Peyer's patch (tissue), 4 donors: ENCODE results near the gene FRMD1.

ENCODE experiments used
- CTCF ChIP-seq, 6 experiments: fragments of 450-650 bp in 4 of 6; fragments of 200-600 bp in 2 of 6; sonication (generic) in 1 of 6; IDR thresholded peaks; one replicate each; pipeline ENCODE4 v1.5.1; 2017 to 2019; ENCODE audit warnings: antibody characterized with exemption in 6 of 6, mild to moderate bottlenecking in 3 of 6, moderate library complexity in 1 of 6
- POLR2A ChIP-seq, 2 donors: fragments of 450-650 bp; IDR thresholded peaks; one replicate each; pipeline ENCODE4 v1.5.1; 2017; ENCODE audit warnings: antibody characterized with exemption in 2 of 2, mild to moderate bottlenecking in 2 of 2, moderate library complexity in 2 of 2

DNA sequence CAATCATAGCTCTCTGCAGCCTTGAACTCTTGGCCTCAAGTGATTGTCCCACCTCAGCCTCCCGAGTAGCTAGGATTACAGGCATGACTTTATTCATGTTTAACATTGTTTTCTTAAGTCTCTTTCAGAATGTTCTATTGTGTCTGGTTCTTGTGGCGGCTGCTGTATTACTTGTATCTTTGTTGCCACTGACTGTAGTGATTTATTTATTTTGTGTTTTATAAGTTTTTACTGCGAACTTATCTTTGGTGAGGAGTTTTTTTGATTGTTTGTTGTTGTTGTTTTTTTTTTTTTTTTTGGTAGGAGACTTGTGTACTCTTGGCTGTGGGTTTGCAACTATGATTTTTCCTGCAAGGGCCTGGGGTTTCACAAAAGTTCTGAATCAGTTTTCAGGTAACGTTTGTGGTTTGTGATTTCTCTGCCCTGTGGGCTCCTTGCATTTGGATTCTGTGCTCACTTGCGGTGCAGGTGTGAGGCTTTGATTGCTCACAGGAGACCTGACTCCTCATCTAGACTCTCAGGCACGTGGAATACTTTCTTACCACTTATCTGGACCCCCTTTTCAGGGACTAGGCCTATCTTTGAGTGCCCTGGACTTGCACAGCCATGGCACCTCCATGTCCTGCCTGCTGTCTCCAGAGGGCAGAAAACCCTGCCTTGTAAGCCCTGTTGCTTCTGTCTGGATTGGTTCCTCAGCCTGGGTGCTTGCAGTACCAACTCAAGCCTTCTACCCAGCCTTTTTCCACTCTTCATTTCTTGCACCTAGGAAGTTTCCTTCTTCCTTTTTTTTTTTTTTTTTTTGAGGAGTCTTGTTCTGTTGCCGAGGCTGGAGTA is 56.3 kb downstream of the FRMD1 start:
- TF ChIP-seq POLR2A (IDR thresholded peaks at IDR 0.05): no peak
- TF ChIP-seq CTCF (IDR thresholded peaks at IDR 0.05): no peak
